Raji (cell line): Measurements from ENCODE around the gene PSRC1.

Experiments
- POLR2A ChIP-seq: IDR thresholded peaks from 2 replicates; pipeline ENCODE4 v1.6.1; 2011; ENCODE audit warnings: low read depth, low read length, control low read depth; ENCODE audit not compliant: insufficient read depth

The PSRC1 gene

DNA sequence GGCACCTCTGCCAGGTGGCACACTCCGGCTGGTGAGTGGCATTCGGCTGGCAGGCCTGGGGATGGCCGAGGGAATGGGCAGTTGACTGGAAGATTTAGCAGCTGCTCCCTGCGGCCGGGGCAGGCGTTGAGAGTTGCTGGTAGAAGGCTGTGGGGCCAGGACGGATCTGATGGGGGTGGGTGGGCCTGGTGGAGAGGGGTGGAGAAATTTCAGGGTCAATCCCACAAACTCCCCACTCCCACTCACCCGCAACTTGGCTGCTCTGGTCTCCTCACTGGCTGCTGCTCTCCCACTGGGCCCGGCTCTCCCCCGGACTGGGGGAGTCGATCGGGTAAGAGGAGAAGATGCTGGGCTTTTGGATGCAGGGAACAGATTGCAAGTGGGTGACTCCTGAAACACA, 2.1 kb downstream of the PSRC1 start:
- no peak for TF ChIP-seq POLR2A

DNA sequence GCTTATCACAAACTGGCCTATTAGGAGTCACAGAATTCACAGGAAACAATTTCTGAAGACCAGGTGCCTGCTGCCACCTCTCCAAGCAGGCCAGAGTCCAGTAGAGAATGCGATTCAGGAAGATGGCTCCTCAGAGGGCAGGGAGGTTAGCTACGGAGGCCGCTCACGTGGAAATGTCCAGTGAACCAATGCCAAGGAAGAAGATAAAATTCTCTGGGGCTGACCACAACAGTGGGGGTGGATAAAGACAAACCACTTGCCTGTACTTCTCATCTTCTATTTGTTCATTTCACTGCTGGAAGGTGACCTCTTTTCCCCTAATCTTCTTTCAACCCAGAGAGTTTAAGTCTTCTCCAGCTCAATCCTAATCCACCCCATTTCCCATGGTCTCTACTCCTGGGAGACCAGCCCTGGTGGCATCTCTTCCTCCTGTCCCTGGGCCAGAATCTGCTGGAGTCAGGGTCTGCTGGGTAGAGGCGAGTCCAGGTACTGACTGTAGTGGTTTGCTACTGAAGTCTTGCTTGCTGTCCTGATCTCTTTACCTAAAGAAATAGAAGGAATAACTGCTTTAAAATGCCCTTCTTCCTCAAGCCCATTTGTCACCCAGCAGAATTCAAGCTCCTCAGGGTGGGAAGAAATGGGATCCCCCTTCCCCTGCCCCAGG, 3.2 kb downstream of the PSRC1 start:
- TF ChIP-seq POLR2A: no peak

DNA sequence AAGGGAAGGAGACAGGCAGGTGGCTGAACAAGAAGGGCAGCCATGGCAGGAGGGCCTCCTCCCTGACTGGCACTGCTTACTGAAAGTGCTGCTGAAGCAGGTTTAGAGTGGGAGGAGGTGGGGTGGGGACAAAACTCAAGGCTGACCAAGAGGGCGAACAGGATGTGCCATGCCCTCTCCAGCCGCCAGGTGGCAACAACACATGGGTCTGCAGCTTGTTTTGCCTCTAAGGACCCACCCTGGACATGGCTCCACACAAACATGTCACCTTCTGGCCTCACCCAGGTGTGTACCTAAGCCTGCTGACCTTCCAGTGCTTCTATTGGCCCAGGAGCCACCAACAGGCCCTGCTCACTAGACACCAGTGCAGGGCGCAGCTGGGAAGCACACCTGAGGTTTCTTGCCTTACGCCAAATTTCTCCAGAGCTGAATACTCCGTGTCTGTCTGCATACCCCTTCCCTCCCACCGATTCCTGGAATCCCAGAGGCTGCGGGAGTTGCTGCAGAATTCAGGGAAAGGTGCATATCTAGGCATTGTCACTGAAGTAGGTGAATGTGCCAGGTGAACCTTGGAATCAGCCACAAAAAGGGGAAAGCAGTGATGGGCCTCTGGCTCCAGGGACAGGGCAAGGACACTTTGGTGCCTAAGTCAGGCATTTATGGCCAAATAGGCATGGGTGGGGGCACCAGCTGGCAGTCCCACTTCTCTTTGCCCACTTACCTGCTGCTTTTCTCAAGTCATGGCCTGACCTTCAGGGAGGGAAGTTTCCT, 5.3 kb downstream of the PSRC1 start:
- TF ChIP-seq POLR2A: no peak

DNA sequence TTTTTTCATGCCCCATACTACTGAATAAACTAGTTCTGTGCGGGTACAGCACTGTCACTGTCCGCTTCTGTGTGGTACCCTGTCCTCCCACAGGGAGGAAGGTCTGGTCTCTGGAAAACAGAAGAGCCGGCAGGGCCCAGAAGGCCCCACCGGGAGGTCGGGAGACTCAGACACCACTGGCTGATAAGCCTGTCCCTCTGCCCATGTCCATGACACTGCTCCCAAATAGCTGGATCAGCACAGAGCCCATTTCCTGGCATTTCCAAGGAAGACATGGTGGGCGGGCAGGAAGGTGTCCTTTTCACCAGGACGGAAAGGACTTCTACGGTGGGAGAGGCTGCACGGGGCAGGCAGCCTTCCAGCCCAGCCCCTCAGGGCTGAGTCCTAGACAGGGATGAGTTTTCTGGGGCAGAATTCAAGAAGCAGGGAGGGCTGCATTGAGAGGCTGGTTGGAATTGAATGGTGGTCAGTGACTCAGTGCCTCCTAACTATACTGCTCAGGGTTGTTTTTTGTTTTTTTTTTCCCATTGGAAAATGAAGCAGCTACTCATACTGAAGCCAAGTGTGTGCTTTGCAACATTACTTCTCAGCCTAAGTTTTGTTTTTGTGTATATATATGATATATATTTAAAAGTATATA, 7.1 kb downstream of the PSRC1 start:
- no peak for TF ChIP-seq POLR2A

DNA sequence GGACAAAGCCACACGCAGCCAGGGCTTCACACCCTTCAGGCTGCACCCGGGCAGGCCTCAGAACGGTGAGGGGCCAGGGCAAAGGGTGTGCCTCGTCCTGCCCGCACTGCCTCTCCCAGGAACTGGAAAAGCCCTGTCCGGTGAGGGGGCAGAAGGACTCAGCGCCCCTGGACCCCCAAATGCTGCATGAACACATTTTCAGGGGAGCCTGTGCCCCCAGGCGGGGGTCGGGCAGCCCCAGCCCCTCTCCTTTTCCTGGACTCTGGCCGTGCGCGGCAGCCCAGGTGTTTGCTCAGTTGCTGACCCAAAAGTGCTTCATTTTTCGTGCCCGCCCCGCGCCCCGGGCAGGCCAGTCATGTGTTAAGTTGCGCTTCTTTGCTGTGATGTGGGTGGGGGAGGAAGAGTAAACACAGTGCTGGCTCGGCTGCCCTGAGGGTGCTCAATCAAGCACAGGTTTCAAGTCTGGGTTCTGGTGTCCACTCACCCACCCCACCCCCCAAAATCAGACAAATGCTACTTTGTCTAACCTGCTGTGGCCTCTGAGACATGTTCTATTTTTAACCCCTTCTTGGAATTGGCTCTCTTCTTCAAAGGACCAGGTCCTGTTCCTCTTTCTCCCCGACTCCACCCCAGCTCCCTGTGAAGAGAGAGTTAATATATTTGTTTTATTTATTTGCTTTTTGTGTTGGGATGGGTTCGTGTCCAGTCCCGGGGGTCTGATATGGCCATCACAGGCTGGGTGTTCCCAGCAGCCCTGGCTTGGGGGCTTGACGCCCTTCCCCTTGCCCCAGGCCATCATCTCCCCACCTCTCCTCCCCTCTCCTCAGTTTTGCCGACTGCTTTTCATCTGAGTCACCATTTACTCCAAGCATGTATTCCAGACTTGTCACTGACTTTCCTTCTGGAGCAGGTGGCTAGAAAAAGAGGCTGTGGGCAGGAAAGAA, 8.1 kb downstream of the PSRC1 start:
- no peak for TF ChIP-seq POLR2A

DNA sequence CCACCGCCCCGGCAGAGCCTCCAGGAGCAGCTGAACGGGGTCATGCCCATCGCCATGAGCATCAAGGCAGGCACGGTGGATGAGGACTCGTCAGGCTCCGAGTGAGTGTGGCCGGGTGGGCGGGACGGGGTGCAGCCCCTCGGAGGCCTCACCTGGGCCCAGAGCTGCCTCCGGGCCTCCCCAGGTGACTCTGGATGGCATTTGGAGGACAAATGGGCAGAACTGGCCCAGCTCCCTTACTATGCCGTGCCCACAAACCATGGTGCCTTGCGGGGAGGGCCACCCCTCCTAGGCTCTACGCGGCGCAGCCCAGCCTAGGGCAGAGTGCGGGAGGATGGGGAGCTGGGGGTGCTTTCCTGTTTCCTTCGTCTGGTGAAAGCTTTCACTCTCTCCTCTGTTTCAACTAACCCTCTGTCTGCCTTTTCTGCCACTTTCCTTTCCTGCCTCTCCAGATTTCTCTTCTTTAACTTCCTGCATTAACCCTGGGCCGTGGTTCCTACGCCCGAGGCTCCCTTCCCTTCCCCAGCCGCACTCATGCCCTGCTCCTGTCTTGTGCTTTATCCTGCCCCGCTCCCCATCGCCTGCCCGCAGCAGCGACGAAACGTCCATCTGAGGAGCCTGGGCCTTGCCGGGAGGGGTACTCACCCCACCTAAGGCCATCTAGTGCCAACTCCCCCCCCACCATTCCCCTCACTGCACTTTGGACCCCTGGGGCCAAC, 9.2 kb downstream of the PSRC1 start:
- TF ChIP-seq POLR2A: no peak

DNA sequence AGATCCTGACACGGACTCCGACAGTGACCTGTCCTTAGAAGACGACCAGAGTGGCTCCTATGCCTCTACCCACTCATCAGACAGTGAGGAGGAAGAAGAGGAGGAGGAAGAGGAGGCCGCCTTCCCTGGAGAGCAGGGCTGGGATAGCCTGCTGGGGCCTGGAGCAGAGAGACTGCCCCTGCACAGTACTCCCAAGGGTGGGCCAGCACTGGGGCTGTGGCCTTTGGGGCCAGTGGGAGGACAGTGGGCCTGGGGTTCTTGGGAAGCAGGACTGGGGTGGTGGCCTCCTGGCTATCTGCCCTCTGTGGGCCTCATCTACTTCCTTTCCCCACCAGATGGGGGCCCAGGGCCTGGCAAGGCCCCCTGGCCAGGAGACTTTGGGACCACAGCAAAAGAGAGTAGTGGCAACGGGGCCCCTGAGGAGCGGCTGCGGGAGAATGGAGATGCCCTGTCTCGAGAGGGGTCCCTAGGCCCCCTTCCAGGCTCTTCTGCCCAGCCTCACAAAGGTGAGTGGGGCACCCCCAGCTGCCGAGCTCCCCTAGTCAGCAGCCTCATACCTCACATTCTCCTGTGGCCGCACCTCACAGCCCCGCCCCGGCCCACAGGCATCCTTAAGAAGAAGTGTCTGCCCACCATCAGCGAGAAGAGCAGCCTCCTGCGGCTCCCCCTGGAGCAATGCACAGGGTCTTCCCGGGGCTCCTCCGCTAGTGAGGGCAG, 10.0 kb downstream of the PSRC1 start:
- no peak for TF ChIP-seq POLR2A

DNA sequence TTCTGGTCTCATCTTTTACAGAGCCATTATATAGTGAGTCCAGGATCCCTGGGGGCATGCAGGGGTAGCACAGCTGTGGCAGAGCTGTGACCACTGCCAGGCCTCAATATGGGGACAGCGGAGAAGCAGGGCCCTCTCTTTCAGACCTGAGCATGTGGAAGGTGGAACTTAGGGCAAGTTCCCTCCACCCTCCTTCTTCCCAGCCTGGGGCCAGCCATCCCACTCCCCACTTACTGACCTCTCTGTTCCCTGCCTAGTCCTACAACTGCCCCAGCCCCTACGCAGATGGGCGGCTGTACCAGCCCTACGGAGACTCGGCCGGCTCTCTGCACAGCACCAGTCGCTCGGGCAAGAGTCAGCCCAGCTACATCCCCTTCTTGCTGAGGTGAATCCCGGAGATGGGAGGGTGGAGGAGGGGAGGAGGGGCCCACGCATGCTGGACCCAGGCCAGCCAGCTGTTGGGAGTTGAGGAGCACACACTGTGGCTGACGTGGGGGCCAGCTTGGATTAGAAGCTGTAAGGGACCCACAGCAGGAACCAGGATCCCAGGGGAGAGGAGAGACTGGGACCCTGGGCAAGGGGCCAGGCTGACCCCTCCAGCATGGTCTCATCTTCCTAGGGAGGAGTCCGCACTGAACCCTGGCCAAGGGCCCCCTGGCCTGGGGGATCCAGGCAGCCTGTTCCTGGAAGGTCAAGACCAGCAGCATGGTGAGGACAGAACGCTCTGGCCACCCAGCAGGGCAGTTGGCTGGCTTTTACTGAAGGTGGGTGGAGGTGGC, 10.7 kb downstream of the PSRC1 start:
- no peak for TF ChIP-seq POLR2A

DNA sequence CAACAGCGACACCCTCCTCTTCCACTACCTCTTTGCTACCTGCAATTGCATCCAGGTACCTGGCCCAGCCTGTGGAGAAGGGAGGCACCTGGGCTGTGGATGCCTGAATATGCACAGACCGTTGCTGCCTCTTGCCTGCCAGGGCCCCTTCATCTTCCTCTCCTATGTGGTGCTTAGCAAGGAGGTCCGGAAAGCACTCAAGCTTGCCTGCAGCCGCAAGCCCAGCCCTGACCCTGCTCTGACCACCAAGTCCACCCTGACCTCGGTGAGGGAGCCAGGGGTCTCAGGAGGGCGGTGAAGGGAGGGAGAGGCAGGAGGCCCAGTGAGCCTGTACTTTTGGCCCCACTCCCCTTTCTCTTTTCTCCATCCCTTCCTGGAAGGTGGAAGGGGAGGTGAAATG, 11.5 kb downstream of the PSRC1 start:
- no peak for TF ChIP-seq POLR2A

DNA sequence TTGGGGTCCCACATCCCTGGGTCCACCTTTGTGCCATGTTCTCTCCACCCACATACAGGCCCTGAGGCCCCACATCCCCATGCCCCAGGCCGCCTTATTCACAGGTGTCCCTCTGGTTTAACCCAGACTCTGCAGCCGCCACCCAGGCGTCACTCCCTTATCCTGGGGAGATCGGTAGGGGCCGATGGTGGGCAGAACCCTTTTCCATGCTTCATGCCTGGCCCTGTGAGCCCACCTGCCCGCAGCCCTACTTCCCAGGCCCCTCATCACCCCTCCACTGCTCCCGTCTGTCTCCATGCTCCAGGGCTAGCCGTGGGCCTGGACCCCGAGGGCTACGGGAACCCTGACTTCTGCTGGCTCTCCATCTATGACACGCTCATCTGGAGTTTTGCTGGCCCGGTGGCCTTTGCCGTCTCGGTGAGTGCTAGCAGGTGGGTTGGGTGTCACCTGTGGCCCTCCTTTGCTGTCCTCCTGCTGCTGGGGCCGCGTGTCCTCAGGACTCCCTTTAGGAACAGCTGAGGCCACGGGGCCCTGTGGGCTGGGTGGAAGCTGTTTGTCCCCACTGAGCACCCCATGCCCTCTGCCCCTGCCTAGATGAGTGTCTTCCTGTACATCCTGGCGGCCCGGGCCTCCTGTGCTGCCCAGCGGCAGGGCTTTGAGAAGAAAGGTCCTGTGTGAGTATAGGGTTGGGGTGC, 12.2 kb downstream of the PSRC1 start:
- TF ChIP-seq POLR2A: no peak

DNA sequence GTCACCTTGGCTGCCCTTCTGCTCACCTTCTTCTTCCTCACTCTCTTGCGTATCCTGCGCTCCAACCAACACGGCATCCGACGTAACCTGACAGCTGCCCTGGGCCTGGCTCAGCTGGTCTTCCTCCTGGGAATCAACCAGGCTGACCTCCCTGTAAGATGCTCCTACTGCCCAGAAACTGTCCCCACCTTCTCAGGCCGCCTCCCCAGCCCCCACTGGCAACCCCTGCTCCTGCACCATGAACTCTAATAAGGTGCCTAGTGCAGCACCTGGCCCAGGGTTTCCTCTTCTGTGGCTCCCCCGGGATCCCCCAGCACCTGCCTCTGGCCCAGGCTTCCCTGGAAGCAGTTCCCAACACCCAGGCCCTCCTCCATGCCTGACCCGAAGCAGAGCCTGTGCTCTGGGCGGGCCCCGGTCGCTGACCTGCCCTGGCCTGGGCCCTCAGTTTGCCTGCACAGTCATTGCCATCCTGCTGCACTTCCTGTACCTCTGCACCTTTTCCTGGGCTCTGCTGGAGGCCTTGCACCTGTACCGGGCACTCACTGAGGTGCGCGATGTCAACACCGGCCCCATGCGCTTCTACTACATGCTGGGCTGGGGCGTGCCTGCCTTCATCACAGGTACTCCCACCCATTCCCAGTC, 12.8 kb downstream of the PSRC1 start:
- no peak for TF ChIP-seq POLR2A
